ENCODE results near the gene CCNF. TPM values are rescaled to one million over a fixed set of nuclear protein-coding genes. Genes with fewer than 3 reads are reported as not detected.
"Not testable (repeated sequence)": the region's sequence is repeated elsewhere in the genome, so short reads cannot be mapped to it uniquely, and the experiment has no call there.

Gene CCNF
- total RNA-seq, 2 experiments from 2014 or later: 84.2 to 103 TPM

- Mint-ChIP-seq H3K9me3 (ENCODE audit: low read depth) (no peaks in the 10 kb centered on the region), H3K36me3 (peaks cover 53% of the 10 kb centered on the region), H3K4me1 (peaks cover 34% of the 10 kb centered on the region), H3K27me3 (no peaks in the 10 kb centered on the region), H3K4me3 (no peak overlapping the region), H3K27ac (no peak overlapping the region)
- ATAC-seq: no peak
- no peak for DNase-seq
- CTCF ChIA-PET: no interaction called here
These were observed 3.7 kb downstream of the CCNF start for GRCh38 chr16:2432801-2433505.

DNA sequence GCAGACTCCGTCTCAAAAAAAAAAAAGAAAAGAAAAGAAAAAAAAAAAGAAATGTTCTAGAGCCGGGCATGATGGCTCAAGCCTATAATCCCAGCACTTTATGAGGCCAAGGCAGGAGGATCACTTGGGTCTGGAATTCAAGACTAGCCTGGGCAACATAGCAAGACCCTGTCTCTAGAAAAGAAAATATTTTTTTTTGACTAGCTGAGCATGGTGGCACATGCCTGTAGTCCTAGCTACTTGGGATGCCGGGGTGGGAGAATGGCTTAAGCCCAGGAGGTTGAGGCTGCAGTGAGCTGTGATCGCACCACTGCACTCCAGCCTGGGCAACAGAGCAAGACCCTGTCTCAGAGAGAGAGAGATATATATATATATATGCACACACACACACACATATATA is 6.0 kb downstream of the CCNF start:
- not testable (repeated sequence) for H3K27ac Mint-ChIP-seq; H3K9me3 Mint-ChIP-seq (ENCODE audit: low read depth); H3K27me3 Mint-ChIP-seq; H3K4me3 Mint-ChIP-seq; DNase-seq; ATAC-seq
- H3K36me3 Mint-ChIP-seq: peaks cover 66% of the 10 kb centered on the region
- CTCF ChIA-PET: interaction anchor here (0.9 kb wide), 1 partner anchor 42 kb away, joined by 3 read pairs; no protein-coding TSS in a partner anchor
- peaks cover 38% of the 10 kb centered on the region for H3K4me1 Mint-ChIP-seq

GRCh38 chr16:2436110-2436509 is 6.9 kb downstream of the CCNF start:
- DNase-seq: no peak
- no peak for ATAC-seq
- CTCF ChIA-PET: interaction anchor here (0.9 kb wide), 1 partner anchor 41 kb away, joined by 3 read pairs; no protein-coding TSS in a partner anchor
- H3K4me3 Mint-ChIP-seq: no peak overlapping the region
- H3K27me3 Mint-ChIP-seq: no peaks in the 10 kb centered on the region
- H3K4me1 Mint-ChIP-seq: peaks cover 29% of the 10 kb centered on the region
- H3K27ac Mint-ChIP-seq: no peak overlapping the region
- H3K36me3 Mint-ChIP-seq: peaks cover 62% of the 10 kb centered on the region
- H3K9me3 Mint-ChIP-seq (ENCODE audit: low read depth): no peaks in the 10 kb centered on the region

GRCh38 chr16:2437032-2437790 is 8.0 kb downstream of the CCNF start:
- ATAC-seq (no peak), DNase-seq (no peak)
- Mint-ChIP-seq H3K9me3 (ENCODE audit: low read depth) (no peaks in the 10 kb centered on the region), H3K4me1 (peaks cover 28% of the 10 kb centered on the region), H3K27ac (no peak overlapping the region), H3K4me3 (no peak overlapping the region), H3K36me3 (peaks cover 61% of the 10 kb centered on the region), H3K27me3 (no peaks in the 10 kb centered on the region)
- CTCF ChIA-PET: interaction anchor here (0.7 kb wide), 1 partner anchor 49 kb away, joined by 3 read pairs; no protein-coding TSS in a partner anchor

DNA sequence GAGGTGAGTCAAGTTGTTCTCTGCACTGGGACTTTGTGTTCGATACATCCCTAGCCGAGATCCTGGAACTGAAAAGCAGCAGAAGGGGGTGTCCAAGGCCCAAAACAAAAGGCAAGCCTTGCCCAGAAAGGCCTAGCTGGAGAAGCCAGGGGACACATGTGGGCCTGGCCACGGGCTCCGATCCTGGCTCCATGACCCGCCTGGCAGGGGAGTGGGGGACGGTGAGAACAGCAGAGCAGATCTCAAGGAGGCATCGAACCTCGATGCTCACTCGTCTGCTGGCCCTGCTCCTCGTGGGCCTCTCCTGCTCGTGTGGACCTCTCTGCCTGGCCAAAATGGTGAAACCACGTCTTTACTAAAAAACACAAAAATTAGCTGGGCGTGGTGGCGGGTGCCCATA is 8.9 kb downstream of the CCNF start:
- peaks cover 23% of the 10 kb centered on the region for H3K4me1 Mint-ChIP-seq
- CTCF ChIA-PET: interaction anchor here (0.6 to 0.7 kb wide), 2 partner anchors 9 to 48 kb away, joined by 3 read pairs; partner anchors contain the start of gene CCNF
- no peaks in the 10 kb centered on the region for H3K27me3 Mint-ChIP-seq
- H3K36me3 Mint-ChIP-seq: peaks cover 55% of the 10 kb centered on the region
- H3K27ac Mint-ChIP-seq: no peak overlapping the region
- no peak for ATAC-seq
- H3K4me3 Mint-ChIP-seq: no peak overlapping the region
- no peaks in the 10 kb centered on the region for H3K9me3 Mint-ChIP-seq (ENCODE audit: low read depth)
- no peak for DNase-seq

- DNase-seq (no peak), ATAC-seq (no peak)
- H3K27me3 Mint-ChIP-seq: no peaks in the 10 kb centered on the region
- H3K9me3 Mint-ChIP-seq (ENCODE audit: low read depth): no peaks in the 10 kb centered on the region
- CTCF ChIA-PET: interaction anchor here (0.8 to 3.1 kb wide), 2 partner anchors 10 to 20 kb away, joined by 3 to 13 read pairs; partner anchors contain the start of genes CCNF and TEDC2
- H3K4me3 Mint-ChIP-seq: no peak overlapping the region
- H3K36me3 Mint-ChIP-seq: peaks cover 55% of the 10 kb centered on the region
- H3K4me1 Mint-ChIP-seq: peaks cover 20% of the 10 kb centered on the region
- H3K27ac Mint-ChIP-seq: peak overlapping the region; percentile 17
These were observed 10.4 kb downstream of the CCNF start for GRCh38 chr16:2439598-2439997.

GRCh38 chr16:2441143-2441804 is 12.0 kb downstream of the CCNF start:
- CTCF ChIA-PET: interaction anchor here (1.2 to 3.1 kb wide), 3 partner anchors 11 to 247 kb away, joined by 3 to 13 read pairs (median 5); partner anchors contain the start of gene CCNF
- Mint-ChIP-seq H3K4me1 (peaks cover 20% of the 10 kb centered on the region), H3K36me3 (peaks cover 58% of the 10 kb centered on the region)
- H3K27me3 Mint-ChIP-seq; H3K4me3 Mint-ChIP-seq; DNase-seq; H3K27ac Mint-ChIP-seq; ATAC-seq; H3K9me3 Mint-ChIP-seq (ENCODE audit: low read depth): not testable (repeated sequence)

DNA sequence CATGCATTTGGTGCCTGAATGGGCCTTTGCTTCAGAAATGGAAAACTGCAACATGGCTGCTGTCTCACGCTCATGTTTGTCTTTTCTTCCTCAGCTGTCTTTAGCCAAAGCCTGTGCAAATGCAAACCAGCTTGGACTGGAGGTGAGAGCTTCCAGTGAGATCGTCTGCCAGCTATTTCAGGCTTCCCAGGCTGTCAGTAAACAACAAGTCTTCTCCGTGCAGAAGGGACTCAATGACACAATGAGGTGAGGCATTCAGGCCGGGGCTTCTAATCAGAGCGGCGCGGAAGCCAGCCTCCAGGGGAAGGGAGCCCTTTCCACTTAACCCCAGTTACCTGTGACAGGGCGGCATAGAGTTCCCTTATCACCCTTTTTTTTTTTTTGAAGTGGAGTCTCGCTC is 14.3 kb downstream of the CCNF start:
- H3K27me3 Mint-ChIP-seq: no peaks in the 10 kb centered on the region
- DNase-seq (no peak), ATAC-seq (no peak)
- CTCF ChIA-PET: interaction anchor here (0.7 to 1.8 kb wide), 4 partner anchors 16 to 58 kb away, joined by 3 to 7 read pairs (median 6); partner anchors contain the start of genes TBC1D24 and TEDC2
- no peak overlapping the region for H3K4me3 Mint-ChIP-seq
- H3K9me3 Mint-ChIP-seq (ENCODE audit: low read depth): no peaks in the 10 kb centered on the region
- peaks cover 15% of the 10 kb centered on the region for H3K4me1 Mint-ChIP-seq
- H3K36me3 Mint-ChIP-seq: peaks cover 53% of the 10 kb centered on the region
- H3K27ac Mint-ChIP-seq: no peak overlapping the region

GRCh38 chr16:2447920-2448583 is 18.8 kb downstream of the CCNF start:
- no peak overlapping the region for H3K4me3 Mint-ChIP-seq
- DNase-seq: no peak
- H3K27ac Mint-ChIP-seq: no peak overlapping the region
- H3K4me1 Mint-ChIP-seq: no peaks in the 10 kb centered on the region
- no peaks in the 10 kb centered on the region for H3K9me3 Mint-ChIP-seq (ENCODE audit: low read depth)
- no peak for ATAC-seq
- CTCF ChIA-PET: no interaction called here
- no peaks in the 10 kb centered on the region for H3K27me3 Mint-ChIP-seq
- peaks cover 66% of the 10 kb centered on the region for H3K36me3 Mint-ChIP-seq

GRCh38 chr16:2449118-2449517 is 19.9 kb downstream of the CCNF start:
- no peak for ATAC-seq
- Mint-ChIP-seq H3K27ac (no peak overlapping the region), H3K36me3 (peaks cover 68% of the 10 kb centered on the region), H3K4me3 (no peak overlapping the region), H3K4me1 (no peaks in the 10 kb centered on the region), H3K9me3 (ENCODE audit: low read depth) (no peaks in the 10 kb centered on the region), H3K27me3 (no peaks in the 10 kb centered on the region)
- CTCF ChIA-PET: no interaction called here
- DNase-seq: no peak

DNA sequence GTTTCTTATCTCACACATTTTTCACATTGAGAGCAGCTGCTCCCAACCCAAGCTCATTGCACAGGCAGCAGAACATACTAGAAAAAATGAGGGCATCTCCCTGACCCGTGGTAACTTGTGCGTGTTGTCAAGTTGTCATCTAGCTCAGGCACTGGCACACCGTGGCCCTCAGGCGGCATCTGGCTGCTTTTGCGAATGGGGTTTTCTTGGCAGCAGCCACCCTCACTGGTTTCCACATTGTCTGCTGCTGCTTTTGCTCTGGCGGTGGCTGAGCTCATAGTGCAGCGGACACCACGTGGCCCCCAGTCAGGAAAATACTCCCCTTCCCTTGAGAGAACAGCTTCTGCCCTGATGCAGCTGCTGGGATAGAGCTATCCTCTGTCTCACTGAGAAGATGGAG is 21.3 kb downstream of the CCNF start:
- DNase-seq: no peak
- H3K27me3 Mint-ChIP-seq: no peaks in the 10 kb centered on the region
- CTCF ChIA-PET: interaction anchor here (1.1 kb wide), 1 partner anchor 51 kb away, joined by 4 read pairs; no protein-coding TSS in a partner anchor
- H3K36me3 Mint-ChIP-seq: peaks cover 59% of the 10 kb centered on the region
- no peak overlapping the region for H3K4me3 Mint-ChIP-seq
- H3K9me3 Mint-ChIP-seq (ENCODE audit: low read depth): no peaks in the 10 kb centered on the region
- ATAC-seq: no peak
- no peaks in the 10 kb centered on the region for H3K4me1 Mint-ChIP-seq
- H3K27ac Mint-ChIP-seq: no peak overlapping the region

DNA sequence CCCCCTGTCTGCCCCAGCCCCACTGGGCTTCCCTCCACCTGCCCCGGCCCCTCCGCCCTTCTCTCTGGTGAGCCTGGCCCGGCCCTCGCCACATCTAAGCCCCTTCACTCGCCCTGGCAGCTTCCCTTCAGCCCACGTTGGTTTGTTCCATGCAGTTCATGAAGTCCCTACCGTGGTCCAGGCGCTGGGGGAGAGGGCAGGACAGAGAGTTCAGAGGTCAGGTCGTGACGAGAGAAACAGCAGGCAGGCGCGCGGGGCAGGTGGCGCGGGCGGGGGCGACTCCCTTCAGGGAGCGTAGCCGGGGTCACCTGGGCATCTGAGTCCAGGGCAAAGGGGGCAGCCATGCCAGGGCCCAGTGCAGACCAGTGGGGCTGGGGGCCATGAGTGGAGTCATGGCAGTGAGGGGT is 21.7 kb downstream of the CCNF start:
- DNase-seq (no peak), ATAC-seq (no peak)
- H3K4me3 Mint-ChIP-seq: no peak overlapping the region
- no peaks in the 10 kb centered on the region for H3K4me1 Mint-ChIP-seq
- H3K9me3 Mint-ChIP-seq (ENCODE audit: low read depth): no peaks in the 10 kb centered on the region
- no peak overlapping the region for H3K27ac Mint-ChIP-seq
- CTCF ChIA-PET: interaction anchor here (1.1 kb wide), 1 partner anchor 50 kb away, joined by 4 read pairs; no protein-coding TSS in a partner anchor
- peaks cover 61% of the 10 kb centered on the region for H3K36me3 Mint-ChIP-seq
- H3K27me3 Mint-ChIP-seq: no peaks in the 10 kb centered on the region
